ENCODE results near the gene PTK7.

Gene PTK7

DNA sequence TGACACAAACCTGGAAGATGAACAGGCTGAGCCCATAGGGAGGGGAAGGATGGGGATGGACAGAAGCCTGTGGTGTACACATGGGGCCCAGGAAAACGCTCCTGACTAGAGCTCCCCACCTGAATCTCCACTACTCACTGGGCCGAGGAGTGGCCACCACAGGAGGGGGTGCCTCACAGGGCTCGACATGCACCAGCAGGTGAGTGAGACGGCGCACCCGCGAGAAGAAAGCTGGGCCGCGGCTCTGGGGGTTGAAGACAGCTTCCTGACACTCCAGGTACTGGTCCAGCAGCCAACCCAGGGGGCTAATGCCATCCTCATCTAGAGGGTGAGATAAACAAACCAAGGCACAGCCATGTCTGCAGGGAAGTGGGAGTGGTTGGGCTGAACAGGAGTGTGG is 32.8 kb upstream of the PTK7 start:
- TF ChIP-seq, protein P1, sequence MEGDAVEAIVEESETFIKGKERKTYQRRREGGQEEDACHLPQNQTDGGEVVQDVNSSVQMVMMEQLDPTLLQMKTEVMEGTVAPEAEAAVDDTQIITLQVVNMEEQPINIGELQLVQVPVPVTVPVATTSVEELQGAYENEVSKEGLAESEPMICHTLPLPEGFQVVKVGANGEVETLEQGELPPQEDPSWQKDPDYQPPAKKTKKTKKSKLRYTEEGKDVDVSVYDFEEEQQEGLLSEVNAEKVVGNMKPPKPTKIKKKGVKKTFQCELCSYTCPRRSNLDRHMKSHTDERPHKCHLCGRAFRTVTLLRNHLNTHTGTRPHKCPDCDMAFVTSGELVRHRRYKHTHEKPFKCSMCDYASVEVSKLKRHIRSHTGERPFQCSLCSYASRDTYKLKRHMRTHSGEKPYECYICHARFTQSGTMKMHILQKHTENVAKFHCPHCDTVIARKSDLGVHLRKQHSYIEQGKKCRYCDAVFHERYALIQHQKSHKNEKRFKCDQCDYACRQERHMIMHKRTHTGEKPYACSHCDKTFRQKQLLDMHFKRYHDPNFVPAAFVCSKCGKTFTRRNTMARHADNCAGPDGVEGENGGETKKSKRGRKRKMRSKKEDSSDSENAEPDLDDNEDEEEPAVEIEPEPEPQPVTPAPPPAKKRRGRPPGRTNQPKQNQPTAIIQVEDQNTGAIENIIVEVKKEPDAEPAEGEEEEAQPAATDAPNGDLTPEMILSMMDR (IDR thresholded peaks at IDR 0.05; ENCODE audit: borderline replicate concordance, control extremely low read depth, extremely low read depth, insufficient read depth, missing control alignments), result no peak
- in situ Hi-C loops (cut with MboI; ENCODE audit: low sequenced_read_pairs, unreplicated experiment), result no loop called here
- DNase-seq (ENCODE audit: low spot score), result no peak

DNA sequence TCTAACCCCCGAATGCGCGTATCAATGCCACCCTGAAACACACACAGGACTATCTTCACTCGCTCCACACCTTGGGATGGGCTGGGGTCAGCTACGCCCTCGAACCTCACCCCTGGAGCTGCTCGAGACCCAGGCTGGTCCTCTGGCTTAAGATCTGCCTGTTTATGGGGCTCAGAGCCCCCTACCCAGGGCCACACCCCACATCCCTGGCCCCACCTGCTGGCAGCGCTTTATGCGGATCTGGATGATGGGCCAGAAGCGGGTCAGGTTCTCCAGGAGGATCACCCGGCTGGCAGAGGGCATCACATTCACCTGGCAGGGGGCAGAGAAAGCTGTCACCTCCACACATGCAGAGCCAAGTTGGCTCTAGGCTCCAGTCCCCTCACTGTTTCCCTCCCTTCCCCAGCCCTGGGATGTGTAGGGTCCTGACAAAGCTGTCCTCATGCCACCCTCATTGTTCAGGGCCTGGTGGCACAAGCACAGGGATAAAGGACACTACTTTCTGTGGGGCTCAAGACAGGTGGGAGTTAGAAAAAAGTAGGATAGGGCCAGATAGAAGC is 30.7 kb upstream of the PTK7 start:
- in situ Hi-C loops (cut with MboI; ENCODE audit: low sequenced_read_pairs, unreplicated experiment), result no loop called here
- TF ChIP-seq, protein P1 (IDR thresholded peaks at IDR 0.05; ENCODE audit: borderline replicate concordance, control extremely low read depth, extremely low read depth, insufficient read depth, missing control alignments), result no peak
- no peak for DNase-seq (ENCODE audit: low spot score)

DNA sequence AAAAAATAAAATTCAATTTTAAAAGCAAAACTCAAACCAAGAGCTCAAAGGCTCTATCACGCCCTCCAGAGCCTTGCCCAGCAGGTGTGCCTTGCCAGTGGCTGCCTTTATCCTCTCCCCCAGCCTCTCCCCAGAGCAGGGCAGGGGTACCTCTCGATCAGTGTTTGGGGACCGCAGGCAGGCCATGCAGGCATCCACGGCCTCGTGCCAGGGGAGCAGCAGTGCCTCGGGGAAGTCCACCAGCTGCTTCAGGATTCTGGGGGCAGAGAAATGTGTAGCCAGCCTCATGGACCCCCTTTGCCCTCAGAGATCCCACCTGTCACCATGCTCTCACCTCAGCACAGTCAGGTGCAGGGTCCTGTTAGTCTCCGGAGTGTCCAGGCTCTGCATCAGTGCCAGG is 28.1 kb upstream of the PTK7 start:
- TF ChIP-seq, protein P1 (IDR thresholded peaks at IDR 0.05; ENCODE audit: borderline replicate concordance, control extremely low read depth, extremely low read depth, insufficient read depth, missing control alignments), result no peak
- in situ Hi-C loops (cut with MboI; ENCODE audit: low sequenced_read_pairs, unreplicated experiment), result no loop called here
- DNase-seq (ENCODE audit: low spot score), result no peak

DNA sequence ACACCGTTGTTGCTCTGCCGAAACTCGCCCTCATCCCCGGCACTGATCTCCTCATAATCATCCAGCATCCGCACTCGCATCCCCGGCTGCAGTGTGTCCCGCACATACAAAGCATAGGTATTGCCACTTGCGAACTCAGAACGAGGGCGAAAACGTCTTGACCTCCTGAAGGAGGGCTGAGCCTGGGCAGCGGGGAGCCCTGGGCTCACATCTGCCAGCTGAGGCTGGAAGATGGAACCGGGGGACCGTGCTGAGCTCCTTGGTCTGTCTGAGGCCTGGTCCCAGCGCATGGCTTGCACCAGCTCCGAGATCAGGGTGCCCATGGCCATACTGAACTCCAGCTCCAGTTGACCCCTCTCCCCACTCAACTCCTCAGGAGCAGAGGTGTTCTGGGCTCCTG is 25.1 kb upstream of the PTK7 start:
- TF ChIP-seq, protein P1 (IDR thresholded peaks at IDR 0.05; ENCODE audit: borderline replicate concordance, control extremely low read depth, extremely low read depth, insufficient read depth, missing control alignments), result no peak
- in situ Hi-C loops (cut with MboI; ENCODE audit: low sequenced_read_pairs, unreplicated experiment), result no loop called here
- no peak for DNase-seq (ENCODE audit: low spot score)

DNA sequence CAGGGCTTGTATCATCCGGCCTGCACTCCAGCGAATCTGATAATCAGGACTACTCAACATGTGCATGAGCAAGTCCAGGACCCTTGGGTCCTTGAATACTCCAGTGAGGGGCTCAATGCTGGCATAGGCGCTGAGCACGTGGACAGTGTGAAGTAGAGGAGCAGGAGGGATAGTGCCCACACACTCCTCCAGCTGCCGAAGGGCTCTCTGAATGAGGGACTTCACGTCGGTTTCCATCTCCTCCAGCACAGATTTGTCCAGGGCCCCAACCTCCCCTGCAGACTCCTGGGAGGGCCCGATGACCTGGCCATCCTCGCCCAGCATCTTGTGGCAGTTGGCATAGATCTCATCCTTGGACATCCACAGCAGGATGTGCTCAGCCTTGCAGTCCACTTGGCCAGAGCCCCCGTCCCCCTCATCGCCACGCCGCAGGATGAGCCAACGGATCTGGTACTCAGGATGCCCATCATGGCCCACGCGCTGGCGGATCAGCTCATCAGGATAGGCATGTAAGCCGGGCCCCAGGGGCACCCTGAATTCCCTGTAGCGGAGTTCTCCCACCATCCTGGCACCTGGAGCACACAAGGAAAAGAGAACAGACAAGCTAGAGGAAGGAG is 23.8 kb upstream of the PTK7 start:
- TF ChIP-seq, protein P1 (IDR thresholded peaks at IDR 0.05; ENCODE audit: borderline replicate concordance, control extremely low read depth, extremely low read depth, insufficient read depth, missing control alignments), result no peak
- in situ Hi-C loops (cut with MboI; ENCODE audit: low sequenced_read_pairs, unreplicated experiment), result no loop called here
- no peak for DNase-seq (ENCODE audit: low spot score)

DNA sequence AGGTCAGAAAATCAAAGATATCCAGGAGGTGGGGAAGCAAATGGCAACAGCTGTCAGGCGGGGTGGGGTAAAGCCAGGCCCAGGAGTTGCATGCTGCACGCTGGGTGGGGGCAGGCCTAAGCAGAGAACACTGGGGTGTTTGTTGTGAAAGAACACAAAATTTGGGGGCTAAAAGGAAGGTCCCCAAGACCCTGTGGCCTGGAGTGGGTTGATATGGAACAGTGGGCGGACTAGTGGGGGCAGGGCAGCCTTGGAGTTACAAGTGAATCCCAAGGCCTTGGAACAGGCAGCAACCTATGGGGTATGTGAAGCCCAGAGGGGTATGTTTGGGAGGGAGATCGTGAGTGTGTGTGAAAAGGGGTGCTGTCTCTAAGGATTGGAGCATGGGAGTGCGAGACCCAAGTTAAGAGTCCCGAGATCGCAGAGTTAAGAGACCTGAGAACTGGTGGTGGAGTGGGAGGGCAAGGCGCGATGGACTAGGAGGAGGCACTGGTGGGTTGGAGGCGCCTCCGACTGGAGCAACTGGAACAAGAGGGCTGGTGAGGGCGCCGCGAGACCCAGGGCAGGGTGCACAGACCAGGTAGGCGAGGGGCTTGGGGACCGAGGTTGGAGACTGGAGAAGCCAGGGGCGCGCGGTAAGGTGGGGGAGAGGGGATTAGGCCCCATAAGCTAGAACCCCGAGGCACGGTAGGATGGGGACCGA is 23.1 kb upstream of the PTK7 start:
- DNase-seq (ENCODE audit: low spot score), result peak; percentile 64
- in situ Hi-C loops (cut with MboI; ENCODE audit: low sequenced_read_pairs, unreplicated experiment), result no loop called here
- TF ChIP-seq, protein P1 (IDR thresholded peaks at IDR 0.05; ENCODE audit: borderline replicate concordance, control extremely low read depth, extremely low read depth, insufficient read depth, missing control alignments), result no peak
